Neuron (in vitro differentiated cells): ENCODE data around the gene ENTPD6.
A peak's percentile ranks its signal among the peaks of the same experiment; 100 is the strongest.

ENCODE experiments used
- H2AFZ ChIP-seq: one replicate; pipeline ENCODE4 v1.6.1; 2013; ENCODE audit warnings: low read depth, mild to moderate bottlenecking, inconsistent platforms, low read length, moderate library complexity
- H3K27me3 ChIP-seq: one replicate; pipeline ENCODE4 v1.6.1; 2013; ENCODE audit warnings: low read length; ENCODE audit not compliant: insufficient read depth
- H3K36me3 ChIP-seq: one replicate; pipeline ENCODE4 v1.6.1; 2013; ENCODE audit warnings: low read length; ENCODE audit not compliant: insufficient read depth
- H3K4me1 ChIP-seq: one replicate; pipeline ENCODE4 v1.6.1; 2013; ENCODE audit warnings: low read length; ENCODE audit not compliant: insufficient read depth
- H3K4me3 ChIP-seq: 2 replicates; pipeline ENCODE4 v1.5.1; 2013; ENCODE audit warnings: mild to moderate bottlenecking, low read length, moderate library complexity
- H3K9me3 ChIP-seq: one replicate; pipeline ENCODE4 v1.6.1; 2013; ENCODE audit warnings: low read length

Gene ENTPD6

DNA sequence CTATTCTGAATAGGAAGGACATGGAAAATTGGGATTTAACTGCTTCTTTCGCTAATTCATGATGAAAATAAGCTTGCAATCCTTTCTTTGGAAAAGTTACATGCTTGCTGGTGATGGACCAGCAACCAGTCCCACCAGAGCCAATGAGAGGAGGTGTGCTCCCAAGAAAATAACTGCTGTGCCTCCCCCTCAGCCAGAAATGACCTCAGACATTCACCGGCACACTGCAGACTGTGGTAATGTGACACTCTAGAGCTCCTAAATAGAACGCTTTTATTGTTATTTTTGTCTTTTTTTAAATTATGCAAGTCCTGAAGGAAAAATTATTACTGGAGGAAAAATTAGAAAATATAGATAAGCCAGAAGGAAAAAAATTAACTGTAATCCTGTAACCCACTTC is 55.0 kb downstream of the ENTPD6 start:
- H2AFZ ChIP-seq = no peak overlapping the region
- no peaks in the 10 kb centered on the region for H3K9me3 ChIP-seq
- peaks cover 13% of the 10 kb centered on the region for H3K36me3 ChIP-seq
- peaks cover 5% of the 10 kb centered on the region for H3K27me3 ChIP-seq
- H3K4me3 ChIP-seq = peak overlapping the region; percentile 24
- peaks cover 44% of the 10 kb centered on the region for H3K4me1 ChIP-seq

DNA sequence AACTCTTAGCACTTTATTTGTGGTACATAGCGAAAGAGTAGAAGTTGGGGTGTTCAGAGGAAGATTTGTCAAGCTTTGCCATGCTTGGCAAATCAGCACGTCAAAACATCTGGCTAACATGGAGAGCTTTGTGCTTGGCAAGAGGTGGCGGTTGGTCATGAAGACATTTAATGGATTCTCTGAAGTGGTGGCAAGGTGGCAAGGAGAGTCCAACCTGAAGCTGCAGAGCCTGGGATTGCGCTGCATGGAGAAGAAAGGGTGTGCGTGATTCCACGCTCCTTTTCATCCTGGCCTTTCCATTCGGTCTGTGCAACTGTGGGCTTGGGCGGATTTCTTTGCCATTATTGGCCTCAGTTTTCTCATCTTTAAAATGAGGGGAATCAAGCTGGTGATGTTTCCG is 55.5 kb downstream of the ENTPD6 start:
- Histone ChIP-seq H3K4me3 (no peak overlapping the region), H3K27me3 (peaks cover 5% of the 10 kb centered on the region), H3K36me3 (peaks cover 13% of the 10 kb centered on the region), H2AFZ (no peak overlapping the region), H3K9me3 (no peaks in the 10 kb centered on the region), H3K4me1 (peaks cover 44% of the 10 kb centered on the region)

DNA sequence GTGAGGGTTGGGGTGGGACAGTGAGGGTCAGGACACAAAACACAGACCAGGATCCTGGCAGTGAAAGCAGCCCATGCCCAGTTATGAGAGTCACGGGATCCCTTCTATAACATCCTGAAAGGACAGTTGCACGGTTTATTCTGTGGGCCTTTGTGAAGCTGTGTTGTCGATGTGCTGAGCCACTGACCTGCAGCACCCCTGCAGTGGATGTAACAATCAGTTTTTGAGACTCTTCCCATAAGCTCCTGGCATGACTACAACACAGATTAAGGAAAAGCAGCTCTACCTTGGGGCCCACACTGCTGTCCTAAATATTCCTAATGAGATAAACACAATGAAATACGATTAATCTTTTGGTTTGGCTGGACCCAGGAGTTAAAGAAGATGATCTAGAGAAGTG is 56.0 kb downstream of the ENTPD6 start:
- Histone ChIP-seq H3K27me3 (peaks cover under 1% of the 10 kb centered on the region), H3K36me3 (peaks cover 13% of the 10 kb centered on the region), H3K4me1 (peaks cover 44% of the 10 kb centered on the region), H2AFZ (no peak overlapping the region), H3K4me3 (no peak overlapping the region), H3K9me3 (no peaks in the 10 kb centered on the region)

DNA sequence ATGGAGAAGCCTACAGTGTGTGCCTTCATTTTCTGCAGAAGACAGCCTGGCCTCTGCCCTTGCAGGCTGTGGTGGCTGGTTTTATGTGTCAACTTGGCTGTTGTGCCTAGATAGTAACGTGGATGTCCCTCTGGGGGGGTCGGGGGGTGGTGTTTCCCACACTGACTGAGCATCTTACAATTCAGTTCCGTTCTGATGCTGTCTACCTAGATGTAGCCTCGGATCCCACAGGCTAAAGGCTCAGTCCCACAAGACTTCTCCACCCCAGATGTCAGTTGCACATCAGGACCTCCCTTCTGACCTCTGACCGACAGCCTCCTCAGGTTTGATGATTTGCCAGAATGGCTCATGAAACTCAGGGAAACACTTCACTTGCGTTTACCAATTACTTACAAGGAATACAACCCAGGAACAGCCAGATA is 56.7 kb downstream of the ENTPD6 start:
- Histone ChIP-seq H3K4me1 (peaks cover 39% of the 10 kb centered on the region), H3K9me3 (no peaks in the 10 kb centered on the region), H3K4me3 (no peak overlapping the region), H2AFZ (no peak overlapping the region), H3K27me3 (no peaks in the 10 kb centered on the region), H3K36me3 (peaks cover 13% of the 10 kb centered on the region)

DNA sequence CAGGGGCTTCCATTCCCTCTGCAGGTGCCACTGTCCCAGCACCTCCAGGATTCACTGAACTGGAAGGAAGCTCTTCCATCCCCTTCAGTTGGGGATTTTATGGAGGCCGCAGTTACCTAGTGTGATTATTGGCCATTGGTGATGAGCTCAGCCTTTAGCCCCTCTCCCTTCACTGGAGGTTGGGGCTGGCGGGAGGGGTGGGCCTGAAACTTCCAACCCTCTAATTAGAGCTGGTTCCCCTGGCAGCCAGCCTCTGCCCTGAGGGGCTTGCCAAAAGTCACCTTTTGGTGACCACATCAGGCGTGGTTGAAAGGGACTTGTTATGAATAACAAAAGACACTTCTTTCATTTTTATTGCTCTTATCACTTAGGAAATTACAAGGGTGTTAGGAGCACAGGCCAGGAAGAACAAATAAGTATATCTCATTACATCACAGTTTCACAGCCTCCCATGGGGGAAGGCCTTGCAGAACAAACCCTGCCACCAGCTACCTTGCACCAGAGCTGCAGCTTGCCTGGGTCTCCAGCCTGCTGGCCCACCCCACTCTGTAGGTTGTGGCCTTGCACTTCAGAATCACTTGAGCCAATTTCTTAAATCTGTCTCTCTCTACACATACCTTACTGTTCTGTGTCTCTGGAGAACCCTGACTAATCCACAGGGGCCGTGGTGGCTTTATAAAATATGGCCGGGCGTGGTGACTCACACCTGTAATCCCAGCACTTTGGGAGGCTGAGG is 57.3 kb downstream of the ENTPD6 start:
- H3K4me1 ChIP-seq = peaks cover 35% of the 10 kb centered on the region
- no peak overlapping the region for H3K4me3 ChIP-seq
- H3K9me3 ChIP-seq = no peaks in the 10 kb centered on the region
- H3K27me3 ChIP-seq = no peaks in the 10 kb centered on the region
- peaks cover 15% of the 10 kb centered on the region for H3K36me3 ChIP-seq
- H2AFZ ChIP-seq = no peak overlapping the region

DNA sequence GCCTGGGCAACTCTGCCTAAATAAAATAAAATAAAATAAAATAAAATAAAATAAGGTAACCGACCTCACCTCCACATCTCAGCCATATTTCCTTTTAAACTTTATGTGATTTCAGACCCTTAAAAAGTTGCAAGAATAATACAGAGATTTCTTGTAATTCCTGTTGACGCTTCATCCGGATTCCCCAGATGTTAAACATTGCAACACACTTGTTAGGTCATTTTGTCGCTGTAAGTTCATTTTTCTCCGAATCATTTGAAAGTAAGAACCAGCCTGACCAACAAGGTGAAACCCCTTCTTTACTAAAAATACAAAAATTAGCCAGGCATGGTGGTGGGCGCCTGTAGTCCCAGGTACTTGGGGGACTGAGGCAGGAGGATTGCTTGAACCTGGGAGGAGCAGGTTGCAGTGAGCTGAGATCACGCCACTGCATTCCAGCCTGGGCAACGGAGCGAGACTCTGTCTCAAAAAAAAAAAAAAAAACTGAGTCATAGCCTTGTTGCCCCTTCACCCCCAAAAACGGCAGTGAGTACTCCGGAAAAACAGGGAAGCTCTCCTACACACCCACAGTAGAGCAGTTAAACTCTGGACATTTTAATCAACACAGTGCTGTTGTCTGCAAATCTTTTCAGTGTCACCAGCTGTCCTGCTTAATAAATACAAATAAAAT is 58.2 kb downstream of the ENTPD6 start:
- Histone ChIP-seq H3K36me3 (peaks cover 24% of the 10 kb centered on the region), H3K9me3 (peaks cover 7% of the 10 kb centered on the region), H3K4me1 (peaks cover 35% of the 10 kb centered on the region), H2AFZ (no peak overlapping the region), H3K27me3 (no peaks in the 10 kb centered on the region), H3K4me3 (no peak overlapping the region)

DNA sequence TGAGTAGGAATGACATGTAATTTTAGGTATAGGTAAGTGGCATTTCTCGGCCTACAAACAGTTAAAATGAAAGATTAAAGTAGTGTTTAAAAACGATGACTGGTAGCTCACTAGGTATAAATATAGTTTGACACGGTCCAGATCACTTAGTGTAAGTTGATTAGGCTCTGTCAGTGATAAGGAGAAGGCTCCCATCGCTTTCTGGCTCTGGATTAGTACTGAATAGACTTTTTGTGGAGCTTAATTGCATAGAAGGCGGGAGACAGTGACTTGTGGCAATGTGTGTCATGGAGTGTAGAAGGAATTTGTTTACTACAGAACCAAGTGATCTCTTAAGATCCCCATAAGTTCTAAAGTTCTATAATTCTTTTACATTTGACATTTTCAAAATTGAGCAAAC is 59.1 kb downstream of the ENTPD6 start:
- H3K27me3 ChIP-seq = no peaks in the 10 kb centered on the region
- H3K9me3 ChIP-seq = peaks cover 14% of the 10 kb centered on the region
- peaks cover 31% of the 10 kb centered on the region for H3K4me1 ChIP-seq
- H3K36me3 ChIP-seq = peaks cover 32% of the 10 kb centered on the region
- H2AFZ ChIP-seq = no peak overlapping the region
- H3K4me3 ChIP-seq = no peak overlapping the region

DNA sequence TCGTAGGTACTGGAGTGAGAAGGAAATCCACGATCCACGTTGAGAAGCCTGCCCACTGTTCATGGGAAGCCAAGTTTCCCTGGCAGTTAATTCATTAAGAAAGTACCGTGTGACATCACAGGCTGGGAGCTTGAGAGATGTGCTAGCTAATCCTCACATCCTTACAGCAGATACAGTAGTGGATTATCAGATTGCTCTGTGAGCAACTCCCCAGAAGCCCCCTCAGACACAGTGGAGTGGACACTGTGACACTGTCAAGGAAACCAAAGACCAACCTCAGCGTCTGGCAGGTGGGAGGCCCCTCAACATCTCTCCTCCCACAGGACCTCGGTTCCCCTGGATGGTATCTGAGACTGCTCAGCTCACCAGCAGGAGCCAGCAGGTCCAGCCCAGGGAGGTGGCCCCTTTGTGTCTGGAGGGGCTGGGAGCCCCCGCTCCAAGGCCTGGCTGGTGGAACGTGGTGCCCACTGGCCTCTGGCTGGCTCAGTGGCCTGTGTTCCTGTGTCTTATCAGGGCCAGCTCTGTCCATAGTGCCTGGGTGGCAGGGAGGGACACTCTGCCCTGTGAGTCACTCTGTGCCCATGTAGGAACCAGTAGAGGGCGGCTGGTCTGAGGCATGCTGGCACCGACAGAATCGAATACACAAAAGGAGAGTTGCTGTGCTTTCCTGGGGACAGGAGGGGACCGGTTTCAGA is 59.6 kb downstream of the ENTPD6 start:
- Histone ChIP-seq H3K4me3 (no peak overlapping the region), H3K4me1 (peaks cover 28% of the 10 kb centered on the region), H3K27me3 (no peaks in the 10 kb centered on the region), H3K9me3 (peaks cover 20% of the 10 kb centered on the region), H2AFZ (no peak overlapping the region), H3K36me3 (peaks cover 38% of the 10 kb centered on the region)

DNA sequence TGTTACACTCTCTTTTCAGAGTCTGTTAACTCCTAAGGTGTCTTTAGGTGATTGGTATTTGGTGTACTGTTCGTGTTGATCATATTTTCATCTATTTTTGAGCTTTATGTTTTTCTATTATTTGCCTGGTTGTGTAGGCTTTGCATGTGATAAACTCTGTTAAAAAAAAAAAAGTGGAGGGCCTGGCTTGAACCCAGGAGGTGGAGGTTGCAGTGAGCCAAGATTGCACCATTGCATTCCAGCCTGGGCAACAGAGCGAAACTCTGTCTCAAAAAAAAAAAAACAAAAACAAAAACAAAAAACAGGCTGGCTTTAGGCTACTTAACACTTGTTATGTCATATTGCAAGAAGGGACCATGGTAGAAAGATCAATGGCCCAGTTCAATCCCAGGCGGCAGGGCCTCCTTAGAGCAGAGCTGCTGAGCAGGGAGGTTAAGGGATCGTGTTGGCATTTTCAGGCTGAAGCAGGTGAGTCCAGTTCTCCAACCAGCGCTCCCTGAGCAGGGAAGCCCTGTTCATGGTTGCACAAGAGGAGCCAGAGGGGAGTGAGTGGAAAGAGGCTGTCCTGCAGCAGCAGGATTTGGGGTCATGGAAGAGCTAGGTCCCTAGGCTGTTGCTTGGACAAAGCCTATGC is 60.8 kb downstream of the ENTPD6 start:
- H3K36me3 ChIP-seq = peaks cover 47% of the 10 kb centered on the region
- H3K9me3 ChIP-seq = peaks cover 28% of the 10 kb centered on the region
- H3K27me3 ChIP-seq = no peaks in the 10 kb centered on the region
- no peak overlapping the region for H3K4me3 ChIP-seq
- peaks cover 16% of the 10 kb centered on the region for H3K4me1 ChIP-seq
- no peak overlapping the region for H2AFZ ChIP-seq

DNA sequence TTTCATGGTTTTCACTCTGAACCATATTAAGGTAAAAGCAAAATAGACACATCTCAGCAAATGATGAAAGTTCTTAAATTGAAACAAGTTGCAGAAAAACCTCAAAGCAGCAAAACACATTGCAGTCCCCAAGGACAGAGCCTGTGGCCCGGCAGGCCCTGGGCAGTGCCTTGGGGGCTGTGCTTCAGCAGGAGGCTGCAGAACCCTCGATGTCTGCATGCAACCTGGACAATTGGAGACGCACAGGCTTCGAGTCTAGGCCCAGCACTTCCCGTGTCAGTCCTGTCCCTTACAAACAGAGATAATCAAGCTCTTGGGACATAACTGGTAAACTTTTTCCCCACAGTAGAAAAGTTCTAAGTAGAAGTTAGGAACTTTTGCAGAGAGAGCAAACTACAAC is 61.6 kb downstream of the ENTPD6 start:
- Histone ChIP-seq H3K9me3 (peaks cover 31% of the 10 kb centered on the region), H3K4me1 (peaks cover 8% of the 10 kb centered on the region), H3K4me3 (no peak overlapping the region), H3K27me3 (no peaks in the 10 kb centered on the region), H2AFZ (no peak overlapping the region), H3K36me3 (peaks cover 47% of the 10 kb centered on the region)

DNA sequence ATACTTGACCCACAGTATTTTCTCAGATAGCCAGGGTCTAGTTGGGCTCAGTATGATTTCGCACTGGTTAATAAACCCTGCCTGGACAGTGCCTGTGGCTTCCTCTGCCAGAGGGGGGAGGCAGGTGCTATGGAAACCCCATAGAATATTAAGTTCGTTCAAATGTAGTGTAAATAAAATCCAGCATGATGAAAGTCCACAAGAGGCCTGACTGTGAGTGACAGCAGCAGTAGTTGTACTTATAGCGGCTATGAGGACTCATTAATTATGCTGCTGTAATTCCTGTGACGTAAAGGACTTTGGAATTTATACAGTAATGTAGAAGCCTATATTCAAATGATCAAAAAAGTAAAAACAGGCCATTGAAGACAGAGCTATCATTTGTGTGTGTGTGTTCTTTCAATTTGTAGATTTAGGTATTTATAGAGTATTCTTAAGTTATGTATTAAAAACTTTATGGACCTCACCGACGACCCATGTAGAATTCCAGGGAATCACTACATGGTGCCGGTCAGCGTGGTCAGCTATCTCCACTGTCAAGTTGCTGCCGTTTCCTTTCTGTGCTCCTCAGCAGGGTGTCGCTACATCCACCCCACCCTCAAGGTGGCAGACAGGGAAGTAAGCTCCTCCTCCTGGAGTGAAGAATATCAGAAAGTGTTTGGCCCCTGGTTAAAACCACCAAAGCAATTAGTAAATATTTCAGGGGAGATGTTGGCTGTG is 62.4 kb downstream of the ENTPD6 start:
- peaks cover 45% of the 10 kb centered on the region for H3K36me3 ChIP-seq
- H2AFZ ChIP-seq = no peak overlapping the region
- no peaks in the 10 kb centered on the region for H3K27me3 ChIP-seq
- no peak overlapping the region for H3K4me3 ChIP-seq
- peaks cover 31% of the 10 kb centered on the region for H3K9me3 ChIP-seq
- H3K4me1 ChIP-seq = no peaks in the 10 kb centered on the region

DNA sequence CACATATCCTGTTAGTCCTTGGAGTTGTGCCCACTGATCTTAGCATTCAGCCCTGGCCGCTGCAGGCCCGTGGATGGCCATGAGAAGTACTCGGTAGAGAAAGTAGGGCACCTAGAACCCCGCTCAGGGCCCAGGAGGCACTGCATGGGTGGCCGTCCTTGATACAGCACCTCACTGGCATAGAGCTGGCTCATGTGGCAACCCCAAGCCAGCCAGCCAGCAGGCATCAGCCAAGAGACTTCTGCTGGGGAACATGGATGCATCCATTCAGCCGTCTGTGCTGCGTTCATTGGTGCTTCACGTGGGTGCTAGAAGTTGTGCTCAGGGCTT is 62.9 kb downstream of the ENTPD6 start:
- Histone ChIP-seq H3K4me1 (no peaks in the 10 kb centered on the region), H3K4me3 (no peak overlapping the region), H3K36me3 (peaks cover 43% of the 10 kb centered on the region), H2AFZ (no peak overlapping the region), H3K9me3 (peaks cover 31% of the 10 kb centered on the region), H3K27me3 (no peaks in the 10 kb centered on the region)
